DOHH2 (cell line): Measurements from ENCODE around the gene CD163L1.

Experiments
- H3F3A ChIP-seq: fragments of 200-600 bp; sonication (generic), shearing (Covaris generic); 2 replicates; pipeline ENCODE4 v1.6.0; 2016; ENCODE audit warnings: antibody characterized with exemption, mild to moderate bottlenecking; ENCODE audit not compliant: control insufficient read depth, insufficient read depth
- H3K27ac ChIP-seq: fragments of 200-600 bp; sonication (generic); 2 replicates; pipeline ENCODE4 v1.5.1; 2014; ENCODE audit warnings: low read depth, mild to moderate bottlenecking, low read length, moderate library complexity
- H3K27me3 ChIP-seq: fragments of 200-600 bp; sonication (generic); 2 replicates; pipeline ENCODE4 v1.6.1; 2014; ENCODE audit warnings: mild to moderate bottlenecking, low read length, mixed read lengths; ENCODE audit not compliant: control insufficient read depth
- H3K36me3 ChIP-seq: fragments of 200-600 bp; sonication (generic); 2 replicates; pipeline ENCODE4 v1.6.1; 2014; ENCODE audit warnings: mild to moderate bottlenecking, low read length, moderate library complexity, mixed read lengths; ENCODE audit not compliant: control insufficient read depth
- H3K4me1 ChIP-seq: fragments of 200-600 bp; sonication (generic); 2 replicates; pipeline ENCODE4 v1.6.1; 2014; ENCODE audit warnings: mild to moderate bottlenecking, low read length, mixed read lengths; ENCODE audit not compliant: control insufficient read depth
- H3K4me2 ChIP-seq: fragments of 200-600 bp; sonication (generic); 2 replicates; pipeline ENCODE4 v1.6.0; 2014; ENCODE audit warnings: mild to moderate bottlenecking, low read length, moderate library complexity
- H3K4me3 ChIP-seq: fragments of 200-600 bp; sonication (generic); 2 replicates; pipeline ENCODE4 v1.5.1; 2014; ENCODE audit warnings: mild to moderate bottlenecking, low read length, mixed read lengths
- H3K79me2 ChIP-seq: fragments of 200-600 bp; sonication (generic); 2 replicates; pipeline ENCODE4 v1.6.1; 2014; ENCODE audit warnings: mild to moderate bottlenecking, low read length, mixed read lengths; ENCODE audit not compliant: control insufficient read depth
- H3K9me2 ChIP-seq: fragments of 200-600 bp; sonication (generic); replicated peaks from 2 replicates; pipeline ENCODE4 v1.6.1; 2014; ENCODE audit warnings: mild to moderate bottlenecking, low read length, mixed read lengths; ENCODE audit not compliant: control insufficient read depth
- H3K9me3 ChIP-seq: fragments of 200-600 bp; sonication (generic); 2 replicates; pipeline ENCODE4 v1.6.1; 2014; ENCODE audit warnings: antibody characterized with exemption, low read length, mixed read lengths; ENCODE audit not compliant: control insufficient read depth, insufficient read depth
- H4K20me1 ChIP-seq: fragments of 200-600 bp; sonication (generic); 2 replicates; pipeline ENCODE4 v1.6.0; 2014; ENCODE audit warnings: low read depth, mild to moderate bottlenecking, antibody characterized with exemption, low read length, moderate library complexity; ENCODE audit not compliant: control insufficient read depth, insufficient read depth
- CTCF ChIP-seq: fragments of 200-600 bp; sonication (generic); IDR thresholded peaks from one replicate; pipeline ENCODE4 v1.5.1; 2014; ENCODE audit warnings: antibody characterized with exemption, mild to moderate bottlenecking, low read depth, low read length; ENCODE audit not compliant: poor library complexity, severe bottlenecking
- EZH2phosphoT487 ChIP-seq: fragments of 200-600 bp; sonication (generic); IDR thresholded peaks from 2 replicates; pipeline ENCODE4 v1.6.1; 2017; ENCODE audit warnings: borderline replicate concordance, mild to moderate bottlenecking, antibody characterized with exemption, low read length, moderate library complexity, mixed read lengths

Gene CD163L1

DNA sequence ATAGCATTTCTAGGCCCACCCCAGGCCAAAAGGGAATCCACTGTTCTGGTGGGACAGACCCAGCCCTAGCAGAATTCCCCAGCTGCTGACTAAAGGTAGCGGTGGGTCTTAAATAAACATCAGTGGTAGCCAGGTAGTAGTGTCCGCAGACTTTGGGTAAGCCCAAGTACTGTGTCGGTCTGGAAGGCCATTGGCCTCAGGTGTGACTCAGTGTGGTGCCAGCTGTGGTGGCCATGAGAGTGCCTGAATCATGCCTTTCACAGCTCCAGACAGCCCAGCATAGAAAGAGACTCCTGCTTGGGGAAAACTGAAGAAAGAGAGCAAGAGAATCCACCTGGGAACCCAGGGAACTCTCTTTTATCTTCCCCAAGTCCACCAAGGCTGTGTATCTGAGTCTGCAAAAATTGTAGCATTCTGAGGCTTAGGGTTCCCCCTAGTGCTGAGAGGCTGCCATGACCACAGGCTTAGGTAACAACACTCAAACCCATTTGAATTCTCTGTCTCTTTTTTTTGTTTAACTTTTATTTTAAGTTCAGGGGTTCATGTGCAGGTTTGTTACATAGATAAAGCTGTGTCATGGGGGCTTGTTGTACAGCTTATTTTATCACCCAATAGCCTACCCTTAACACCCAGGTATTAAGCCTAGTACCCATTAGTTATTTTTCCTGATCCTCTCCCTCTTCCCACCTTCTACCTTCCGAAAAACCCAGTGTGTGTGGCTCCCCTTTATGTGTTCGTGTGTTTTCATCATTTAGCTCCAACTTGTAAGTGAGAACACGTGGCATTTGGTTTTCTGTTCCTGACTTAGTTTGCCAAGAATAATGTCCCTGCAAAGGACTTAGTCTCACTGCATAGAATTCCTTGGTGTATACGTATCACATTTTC, 16.7 kb upstream of the CD163L1 start:
- H3K27me3 ChIP-seq: no peaks in the 10 kb centered on the region
- H3F3A ChIP-seq: no peaks in the 10 kb centered on the region
- H4K20me1 ChIP-seq: 0 out of 2 replicates have a peak, but pooled peaks cover 3% of the 10 kb centered on the region
- H3K4me2 ChIP-seq: no peak overlapping the region
- H3K36me3 ChIP-seq: no peaks in the 10 kb centered on the region
- no peak overlapping the region for H3K27ac ChIP-seq
- no peaks in the 10 kb centered on the region for H3K4me1 ChIP-seq
- H3K4me3 ChIP-seq: no peak overlapping the region
- TF ChIP-seq EZH2phosphoT487 (no peak), CTCF (peak; percentile 75)
- no peaks in the 10 kb centered on the region for H3K9me2 ChIP-seq
- H3K79me2 ChIP-seq: no peaks in the 10 kb centered on the region
- H3K9me3 ChIP-seq: no peaks in the 10 kb centered on the region

GRCh38 chr12:7459973-7460372, 16.0 kb upstream of the CD163L1 start:
- Histone ChIP-seq H3F3A (no peaks in the 10 kb centered on the region), H3K9me3 (no peaks in the 10 kb centered on the region), H3K27me3 (no peaks in the 10 kb centered on the region), H3K4me1 (no peaks in the 10 kb centered on the region), H3K36me3 (no peaks in the 10 kb centered on the region), H3K9me2 (no peaks in the 10 kb centered on the region), H3K79me2 (no peaks in the 10 kb centered on the region), H4K20me1 (0 out of 2 replicates have a peak, but pooled peaks cover 3% of the 10 kb centered on the region), H3K4me3 (no peak overlapping the region), H3K4me2 (no peak overlapping the region), H3K27ac (no peak overlapping the region)
- TF ChIP-seq CTCF (no peak), EZH2phosphoT487 (no peak)

DNA sequence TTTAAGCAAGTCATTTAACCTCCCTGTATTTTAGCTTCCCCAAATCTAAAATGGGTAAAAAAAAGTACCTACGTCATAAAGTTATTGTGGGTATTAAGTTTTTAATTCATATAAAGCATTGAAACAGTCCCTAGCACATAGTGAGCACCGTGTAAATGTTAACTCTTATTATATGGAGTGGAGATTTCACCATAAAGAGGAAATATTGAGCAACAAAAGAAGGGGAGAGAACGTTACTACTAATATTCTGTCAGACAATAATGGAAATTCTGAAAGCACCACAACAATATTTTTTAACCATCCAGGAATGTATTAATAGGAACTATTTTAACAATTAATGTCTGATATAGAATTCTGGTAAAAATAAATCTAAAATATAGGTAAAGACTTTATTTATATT, 7.8 kb upstream of the CD163L1 start:
- no peak overlapping the region for H3K27ac ChIP-seq
- H3F3A ChIP-seq: no peaks in the 10 kb centered on the region

More for the DNA sequence above, 7.8 kb upstream of the CD163L1 start:
- H3K4me1 ChIP-seq: no peaks in the 10 kb centered on the region
- H3K4me2 ChIP-seq: no peak overlapping the region
- H3K36me3 ChIP-seq: no peaks in the 10 kb centered on the region
- no peaks in the 10 kb centered on the region for H3K79me2 ChIP-seq
- H3K9me2 ChIP-seq: no peaks in the 10 kb centered on the region
- no peaks in the 10 kb centered on the region for H3K27me3 ChIP-seq
- no peaks in the 10 kb centered on the region for H4K20me1 ChIP-seq
- no peaks in the 10 kb centered on the region for H3K9me3 ChIP-seq
- H3K4me3 ChIP-seq: no peak overlapping the region
- no peak for TF ChIP-seq CTCF
- no peak for TF ChIP-seq EZH2phosphoT487
